Adrenal gland (tissue), 5 donors: Measurements from ENCODE around the gene PPM1E.

ENCODE experiments used
- CTCF ChIP-seq, 6 experiments: fragments of 450-650 bp in 4 of 6; fragments of 200-600 bp in 2 of 6; sonication (generic) in 1 of 6; IDR thresholded peaks; 1 replicate in 5 of 6; 2 replicates in 1 of 6; pipeline versions ENCODE4 v1.5.1 to v1.8.0; 2016 to 2021; ENCODE audit warnings: antibody characterized with exemption in 6 of 6, mild to moderate bottlenecking in 2 of 6, moderate library complexity in 1 of 6
- POLR2A ChIP-seq, 2 donors: fragments of 450-650 bp; IDR thresholded peaks; one replicate each; pipeline ENCODE4 v1.6.1; 2017; ENCODE audit warnings: antibody characterized with exemption in 2 of 2, mild to moderate bottlenecking in 2 of 2, moderate library complexity in 1 of 2
- donor health status: DM: no; HTN: no; CAD: no.

GRCh38 chr17:58993311-58993710 lies 237.7 kb downstream of the PPM1E start:
- TF ChIP-seq CTCF (IDR thresholded peaks at IDR 0.05) = no peak
- no peak for TF ChIP-seq POLR2A (IDR thresholded peaks at IDR 0.05)
